GM18508 (cell line): ENCODE data around the gene CABCOCO1.
"Not testable (repeated sequence)": the region's sequence is repeated elsewhere in the genome, so short reads cannot be mapped to it uniquely, and the experiment has no call there.

ENCODE experiments used
- ATAC-seq: cut with Tn5 transposase; IDR thresholded peaks from one replicate; pipeline ENCODE4 v1.9.1; 2021; ENCODE audit warnings: moderate number of reproducible peaks; ENCODE audit not compliant: insufficient read depth, unreplicated experiment

CABCOCO1 gene

GRCh38 chr10:61642150-61642571 is 20.6 kb upstream of the CABCOCO1 start:
- no peak for ATAC-seq

GRCh38 chr10:61642676-61643075 is 20.1 kb upstream of the CABCOCO1 start:
- no peak for ATAC-seq

- ATAC-seq, result no peak
Observed at GRCh38 chr10:61643316-61643751, 19.4 kb upstream of the CABCOCO1 start.

- no peak for ATAC-seq
Observed at GRCh38 chr10:61653699-61654098, 9.0 kb upstream of the CABCOCO1 start.

GRCh38 chr10:61655335-61655851 is 7.3 kb upstream of the CABCOCO1 start:
- no peak for ATAC-seq

- ATAC-seq, result no peak
Observed at GRCh38 chr10:61663466-61663865, 737 bp downstream of the CABCOCO1 start.

- ATAC-seq, result no peak
Observed at GRCh38 chr10:61664985-61665384, 2.3 kb downstream of the CABCOCO1 start.

- ATAC-seq, result no peak
Observed at GRCh38 chr10:61669161-61669725, 6.5 kb downstream of the CABCOCO1 start.

- ATAC-seq, result no peak
Observed at GRCh38 chr10:61669849-61670248, 7.1 kb downstream of the CABCOCO1 start.

- no peak for ATAC-seq
Observed at GRCh38 chr10:61673360-61673759, 10.6 kb downstream of the CABCOCO1 start.

GRCh38 chr10:61682323-61682722 is 19.6 kb downstream of the CABCOCO1 start:
- no peak for ATAC-seq

GRCh38 chr10:61683319-61683718 is 20.6 kb downstream of the CABCOCO1 start:
- no peak for ATAC-seq

GRCh38 chr10:61684894-61685507 is 22.3 kb downstream of the CABCOCO1 start:
- ATAC-seq, result no peak

GRCh38 chr10:61688551-61689308 is 26.0 kb downstream of the CABCOCO1 start:
- ATAC-seq, result no peak

GRCh38 chr10:61691667-61692066 is 28.9 kb downstream of the CABCOCO1 start:
- not testable (repeated sequence) for ATAC-seq

GRCh38 chr10:61692447-61693010 is 29.8 kb downstream of the CABCOCO1 start:
- no peak for ATAC-seq

- ATAC-seq, result no peak
Observed at GRCh38 chr10:61698968-61699655, 36.4 kb downstream of the CABCOCO1 start.

GRCh38 chr10:61701055-61701705 is 38.5 kb downstream of the CABCOCO1 start:
- ATAC-seq, result no peak

GRCh38 chr10:61701706-61702105 is 39.0 kb downstream of the CABCOCO1 start:
- no peak for ATAC-seq

- ATAC-seq, result no peak
Observed at GRCh38 chr10:61702584-61702983, 39.9 kb downstream of the CABCOCO1 start.
